ENCODE data around the gene GPR108. TPM values are rescaled to one million over a fixed set of nuclear protein-coding genes. Genes with fewer than 3 reads are reported as not detected.
A peak's percentile ranks its signal among the peaks of the same experiment; 100 is the strongest.
"Not testable (repeated sequence)": the region's sequence is repeated elsewhere in the genome, so short reads cannot be mapped to it uniquely, and the experiment has no call there.

Gene GPR108
- total RNA-seq, 1 experiment from 2014 or later: 55.9 TPM

DNA sequence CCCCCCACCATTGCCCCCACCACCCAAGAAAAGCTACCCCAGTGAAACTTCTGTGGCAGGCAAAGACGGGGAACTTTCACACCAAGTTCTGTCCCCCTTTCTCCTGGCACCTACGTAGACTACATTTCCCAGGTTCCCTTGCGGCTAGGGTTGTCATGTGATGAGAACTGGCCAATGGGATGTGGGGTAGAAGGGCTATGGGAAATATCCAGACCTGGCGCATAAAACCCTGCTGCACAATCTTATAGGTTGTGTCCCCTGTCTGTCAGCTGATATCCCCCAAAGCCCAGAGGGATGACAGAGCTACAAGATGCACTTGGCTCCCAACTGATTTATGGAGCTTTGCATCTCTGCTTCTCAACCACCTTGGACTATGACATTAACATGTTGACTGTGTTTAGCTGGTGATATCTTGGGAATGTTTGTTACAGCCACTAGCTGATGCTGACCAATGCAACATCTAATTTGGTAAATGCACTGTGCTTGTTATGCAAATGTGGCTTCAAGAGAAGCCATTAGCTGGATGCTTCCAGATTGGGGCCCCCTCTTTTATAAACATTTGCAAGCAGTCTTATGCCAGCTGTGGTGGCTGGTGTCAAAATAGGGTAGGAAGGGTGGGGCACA lies 23.8 kb upstream of the GPR108 start:
- peak; percentile 39 for DNase-seq (ENCODE audit: low read depth)

DNA sequence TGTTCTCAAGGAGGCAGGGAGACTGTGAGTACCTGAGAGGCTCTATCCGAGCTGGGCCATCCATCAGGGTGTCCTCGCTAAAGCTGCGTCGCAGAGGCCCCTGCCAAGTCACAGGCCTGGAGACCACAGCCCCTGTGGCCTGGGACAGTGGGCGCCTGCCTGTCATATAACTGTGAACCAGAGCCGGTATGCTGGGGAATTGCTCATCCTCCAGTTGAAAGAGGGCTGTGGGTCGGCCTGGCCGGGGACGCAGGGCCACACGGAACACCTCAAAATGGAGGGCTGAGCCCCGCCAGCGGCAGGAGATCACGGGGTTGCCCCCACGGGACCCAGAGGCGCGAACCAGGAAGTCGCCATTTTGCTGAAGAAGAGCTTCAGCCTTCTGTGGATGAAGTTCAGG lies 23.2 kb upstream of the GPR108 start:
- no peak for DNase-seq (ENCODE audit: low read depth)

DNA sequence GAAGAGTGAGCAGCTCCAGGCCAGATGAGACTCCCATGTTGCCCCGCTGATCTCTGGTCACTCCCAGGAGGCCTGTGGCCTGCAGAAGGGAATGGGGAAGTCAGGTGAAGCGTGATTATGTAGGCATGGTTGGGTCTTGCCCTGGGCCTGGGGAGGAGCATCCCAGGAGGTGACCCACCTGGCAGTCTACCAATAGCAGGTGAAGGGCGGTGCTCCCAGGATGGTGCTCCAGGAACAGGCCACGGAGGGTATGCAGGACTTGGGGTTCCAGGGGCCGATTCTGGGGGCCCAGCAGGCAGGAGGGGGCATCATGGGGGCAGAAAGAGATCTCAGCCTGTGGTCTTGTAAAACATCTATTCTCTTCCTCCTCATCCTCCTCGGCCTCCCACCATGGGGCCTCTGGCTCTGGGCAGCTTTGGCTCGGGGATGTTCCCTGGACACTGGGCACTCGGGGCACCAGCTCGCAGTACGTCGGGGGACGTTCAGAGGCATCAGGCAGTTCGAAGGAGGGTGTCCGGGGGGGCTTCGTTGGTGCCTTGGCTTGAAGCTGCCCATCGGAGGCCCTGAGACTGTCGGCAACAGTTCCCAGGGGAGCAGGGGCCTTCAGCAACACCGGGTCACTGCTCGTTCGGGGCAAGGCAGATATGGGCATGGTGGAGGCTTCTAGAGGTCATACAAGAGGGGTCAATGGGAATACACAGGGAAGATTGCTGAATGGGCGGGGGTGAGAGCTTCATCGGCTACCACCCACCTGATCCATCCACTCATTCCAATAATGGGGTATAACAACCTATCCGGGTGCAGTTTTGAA lies 17.5 kb upstream of the GPR108 start:
- DNase-seq (ENCODE audit: low read depth): no peak

GRCh38 chr19:6754136-6754535 lies 16.8 kb upstream of the GPR108 start:
- no peak for DNase-seq (ENCODE audit: low read depth)

DNA sequence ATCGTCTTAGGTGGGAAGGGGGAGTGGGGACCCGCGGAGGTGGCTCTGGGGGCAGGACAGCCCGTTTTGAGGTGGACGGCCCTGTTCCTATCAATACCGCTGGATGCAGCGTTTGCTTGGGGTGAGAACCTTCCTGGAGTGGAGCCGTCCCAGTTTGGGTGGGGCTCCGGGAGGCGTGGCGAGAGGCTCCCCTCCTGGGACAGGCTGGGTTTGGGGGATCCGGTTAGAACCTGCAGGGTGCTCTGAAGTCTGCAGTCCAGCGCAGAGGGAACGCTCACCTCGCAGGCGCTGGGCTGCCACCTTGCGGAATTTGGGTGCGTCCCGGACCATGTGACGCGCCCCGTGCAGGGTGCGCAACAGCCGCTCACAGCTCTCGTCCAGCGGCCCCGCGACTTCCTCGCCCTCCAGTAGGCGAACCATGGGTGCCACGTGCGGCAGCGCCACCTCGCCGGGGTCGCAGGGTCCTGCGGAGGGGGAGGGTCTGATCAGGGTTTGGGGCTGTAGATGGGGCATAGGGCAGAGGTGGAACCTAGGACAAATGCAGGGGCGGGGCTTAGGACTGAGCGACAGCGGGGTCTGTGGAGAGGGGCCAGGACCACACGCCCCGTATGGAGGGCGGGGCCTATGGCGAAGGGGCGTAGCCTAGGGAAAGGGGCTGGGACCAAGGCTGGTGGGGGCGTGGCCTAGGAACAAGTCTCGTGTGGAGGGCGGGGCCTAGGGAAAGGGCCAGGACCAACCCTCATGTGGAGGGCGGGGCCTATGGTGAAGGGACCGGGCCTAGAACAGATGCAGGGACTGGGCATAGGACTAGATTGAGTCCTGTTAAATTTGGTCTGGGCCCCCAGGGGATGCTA lies 16.0 kb upstream of the GPR108 start:
- peak; percentile 68 for DNase-seq (ENCODE audit: low read depth)

DNA sequence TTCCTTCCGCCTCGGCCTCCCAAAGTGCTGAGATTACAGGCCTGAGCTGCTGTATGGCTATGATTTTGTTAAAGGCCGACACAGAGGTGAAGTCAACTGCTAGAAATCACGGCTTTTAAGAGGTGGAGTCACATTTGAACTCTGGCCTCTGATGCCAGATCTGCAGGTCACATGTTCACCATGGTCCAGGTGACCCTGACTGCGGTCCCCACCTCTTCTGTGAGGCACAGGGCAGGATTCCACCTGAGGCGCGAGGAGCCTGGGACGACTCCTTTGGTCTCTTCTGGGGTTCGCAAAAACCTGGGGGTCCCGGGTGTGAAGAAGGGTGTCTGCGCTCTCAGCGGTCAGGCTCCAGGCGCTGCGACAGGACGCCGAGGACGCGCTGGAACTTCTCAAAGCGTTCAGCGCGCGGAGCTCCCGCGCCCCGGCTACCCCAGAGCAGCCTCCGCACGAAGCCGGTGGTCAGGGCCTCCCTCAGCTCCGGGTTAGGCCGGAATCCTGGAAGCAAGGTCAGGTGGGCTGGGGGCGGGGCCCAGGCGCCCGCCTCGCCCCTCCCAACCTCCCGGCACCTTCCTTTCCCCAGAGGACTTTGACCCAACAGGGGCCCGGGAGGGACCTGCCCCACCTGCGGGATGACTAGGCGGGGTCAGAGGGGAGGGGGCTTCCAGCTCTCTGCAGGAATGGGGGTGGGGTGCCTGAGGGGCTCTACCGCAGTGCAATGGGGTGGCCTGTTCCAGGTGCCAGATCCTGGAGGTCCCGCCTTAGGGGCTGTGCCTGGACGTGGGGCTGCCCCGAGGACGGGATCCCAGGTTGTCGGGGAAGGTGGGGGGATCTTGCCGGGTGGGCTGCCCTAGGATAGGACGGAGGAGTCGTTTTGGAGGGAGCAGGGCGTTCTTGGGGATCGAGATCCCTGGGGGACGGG lies 15.1 kb upstream of the GPR108 start:
- no peak for DNase-seq (ENCODE audit: low read depth)

GRCh38 chr19:6751189-6751588 lies 13.8 kb upstream of the GPR108 start:
- DNase-seq (ENCODE audit: low read depth): no peak

DNA sequence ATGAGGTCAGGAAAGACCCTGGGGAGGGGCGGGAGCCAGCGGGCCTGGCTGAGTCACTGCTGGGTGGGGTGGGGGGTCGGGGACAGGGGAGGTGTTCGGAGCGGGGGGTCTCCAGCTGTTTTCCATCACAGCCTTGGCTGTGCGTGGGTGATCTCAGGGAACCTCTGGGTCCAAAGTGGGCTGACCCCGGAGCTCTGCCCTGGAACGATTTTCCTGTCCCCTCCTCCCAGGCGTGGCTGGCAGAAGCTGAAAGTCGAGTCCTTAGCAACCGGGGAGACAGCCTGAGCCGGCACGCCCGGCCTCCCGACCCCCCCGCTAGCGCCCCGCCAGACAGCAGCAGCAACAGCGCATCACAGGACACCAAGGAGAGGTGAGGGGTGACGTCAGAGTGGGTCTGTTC lies 12.7 kb upstream of the GPR108 start:
- DNase-seq (ENCODE audit: low read depth): no peak

GRCh38 chr19:6748543-6748942 lies 11.2 kb upstream of the GPR108 start:
- not testable (repeated sequence) for DNase-seq (ENCODE audit: low read depth)

DNA sequence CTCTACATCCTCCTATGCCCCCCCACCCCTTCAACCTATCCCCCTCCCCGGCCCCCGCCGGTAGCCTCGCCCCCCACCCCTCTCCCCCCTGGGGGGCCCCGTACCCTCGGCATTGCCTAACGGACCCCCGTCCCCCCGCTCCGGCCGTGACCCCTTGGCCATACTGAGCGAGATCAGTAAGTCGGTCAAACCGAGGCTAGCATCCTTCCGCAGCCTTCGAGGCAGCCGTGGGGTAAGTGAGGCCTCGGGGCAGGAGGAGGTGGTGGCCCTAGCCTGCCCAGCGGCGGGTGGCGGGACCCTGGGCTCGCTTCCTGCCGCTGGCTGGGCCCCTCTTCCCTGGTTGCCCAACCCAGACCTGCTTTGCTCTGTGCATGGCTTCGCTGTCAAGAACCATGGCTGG lies 8.6 kb upstream of the GPR108 start:
- no peak for DNase-seq (ENCODE audit: low read depth)

DNA sequence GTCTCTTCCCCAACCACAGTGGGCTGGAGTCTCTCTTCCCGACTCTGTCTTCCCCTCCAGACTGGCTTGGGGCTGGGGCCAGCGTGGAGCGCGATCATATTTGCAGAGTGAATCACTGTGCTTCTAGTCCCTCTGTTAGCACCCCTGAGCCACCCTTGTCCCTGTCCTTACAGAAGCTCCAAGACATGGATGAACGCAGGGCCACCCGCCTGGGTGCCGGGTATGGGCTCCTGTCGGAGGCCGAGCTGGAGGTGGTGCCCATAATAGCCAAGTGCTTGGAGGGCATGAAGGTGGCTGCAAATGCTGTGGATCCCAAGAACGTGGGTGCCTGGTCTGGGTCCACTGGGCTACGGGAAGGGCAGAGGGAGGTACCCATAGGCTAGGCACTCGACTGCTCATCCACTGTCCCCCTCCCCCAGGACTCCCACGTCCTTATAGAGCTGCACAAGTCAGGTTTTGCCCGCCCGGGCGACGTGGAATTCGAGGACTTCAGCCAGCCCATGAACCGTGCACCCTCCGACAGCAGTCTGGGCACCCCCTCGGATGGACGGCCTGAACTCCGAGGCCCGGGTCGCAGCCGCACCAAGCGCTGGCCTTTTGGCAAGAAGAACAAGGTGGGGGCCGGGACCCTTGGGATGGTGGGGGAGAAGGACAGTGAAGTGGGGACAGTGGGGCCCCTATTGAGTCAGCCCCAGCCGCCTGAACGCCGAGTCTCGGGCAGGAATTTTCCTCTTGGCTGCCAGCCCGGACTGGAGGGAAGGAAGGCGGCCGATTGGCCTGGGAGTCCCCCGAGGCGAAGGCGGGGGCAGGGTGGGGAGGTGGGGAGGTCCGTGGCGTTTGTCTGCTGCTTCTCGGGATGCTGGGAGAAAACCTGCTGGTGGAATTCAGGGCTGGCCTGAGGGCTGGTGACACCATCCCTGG lies 7.3 kb upstream of the GPR108 start:
- peak; percentile 93 for DNase-seq (ENCODE audit: low read depth)

GRCh38 chr19:6743714-6744380 lies 6.5 kb upstream of the GPR108 start:
- no peak for DNase-seq (ENCODE audit: low read depth)

DNA sequence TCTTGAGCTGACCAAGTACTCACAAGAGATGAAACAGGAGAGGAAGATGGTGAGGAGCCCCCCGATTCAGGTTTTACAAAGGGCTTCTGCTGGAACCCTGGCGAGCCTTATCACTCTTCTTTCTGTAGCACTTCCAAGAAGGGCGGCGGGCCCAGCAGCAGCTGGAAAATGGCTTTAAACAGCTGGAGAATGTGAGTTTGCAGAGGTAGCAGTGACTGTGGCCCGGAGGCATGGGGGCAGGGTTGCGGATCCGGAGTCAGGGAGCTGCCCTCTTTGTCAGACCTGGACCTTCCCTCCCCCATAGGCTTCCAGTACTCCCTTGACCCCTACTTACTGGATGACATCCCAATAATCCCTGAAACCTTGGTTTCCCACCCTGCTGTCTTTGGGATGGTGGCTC lies 5.7 kb upstream of the GPR108 start:
- no peak for DNase-seq (ENCODE audit: low read depth)

GRCh38 chr19:6740589-6741343 lies 3.4 kb upstream of the GPR108 start:
- peak; percentile 47 for DNase-seq (ENCODE audit: low read depth)

DNA sequence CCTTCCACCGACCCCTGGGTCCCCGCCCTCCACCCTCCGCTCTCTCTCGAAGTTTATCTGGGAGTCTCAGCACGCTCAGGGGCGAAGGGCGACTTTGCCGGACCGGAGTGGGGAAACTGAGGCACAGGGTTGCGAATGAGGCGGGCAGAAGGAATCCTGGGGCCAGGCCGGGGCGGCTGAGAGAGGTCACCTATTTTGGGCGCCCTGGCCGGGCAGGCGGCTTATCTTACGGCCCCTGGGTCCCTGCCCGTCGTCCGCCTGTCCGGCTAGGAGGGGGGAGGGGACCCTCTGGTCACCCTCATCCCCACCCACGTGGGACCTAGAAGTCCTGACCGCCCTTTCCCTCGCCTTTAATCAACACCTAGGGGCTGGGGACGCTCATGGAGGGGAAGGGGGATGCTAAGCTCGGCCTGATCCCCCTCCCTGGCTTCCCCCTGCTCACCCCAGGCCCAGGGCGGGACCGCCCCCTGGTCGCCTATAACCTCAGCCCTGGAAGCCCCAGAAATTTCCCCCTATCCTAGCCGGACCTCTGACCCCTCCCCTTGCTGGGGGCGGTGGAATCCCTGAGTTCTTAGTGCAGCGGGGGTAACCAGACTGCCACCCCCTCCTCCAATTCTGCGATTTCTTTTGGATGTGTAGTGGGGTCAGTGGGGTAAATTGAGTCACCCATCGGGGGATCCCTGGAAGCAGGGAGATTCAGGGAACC lies 2.7 kb upstream of the GPR108 start:
- DNase-seq (ENCODE audit: low read depth): peak; percentile 32

- DNase-seq (ENCODE audit: low read depth): peak; percentile 75
Measured at GRCh38 chr19:6739390-6739882, 2.1 kb upstream of the GPR108 start, which contains the start of gene TRIP10. TRIP10 (plus strand) TSS chr19:6739680; CDS start chr19:6739762, 82 bp downstream.

- DNase-seq (ENCODE audit: low read depth): peak; percentile 36
Measured at GRCh38 chr19:6738787-6739389, 1.5 kb upstream of the GPR108 start.

All from RPMI7951 (cell line).